Measurements from ENCODE around the gene MAML2. TPM values are rescaled to one million over a fixed set of nuclear protein-coding genes. Genes with fewer than 3 reads are reported as not detected.

Gene MAML2
- total and polyA plus RNA-seq, 9 of the 15 experiments (the other 6 are each of a cell fraction or from before 2014, with no cell fraction given): 0.79 to 6.8 (median 4.8) TPM

- TF ChIP-seq DPF2 (IDR thresholded peaks at IDR 0.05): peak; percentile 80
- TF ChIP-seq MEF2D (tag; conservative IDR thresholded peaks at IDR 0.05; ENCODE audit: low read depth): no peak
- TF ChIP-seq ZNF75A (CRISPR knock-in tag; IDR thresholded peaks at IDR 0.05): peak; percentile 88
- TF ChIP-seq POLR2AphosphoS5 (IDR thresholded peaks at IDR 0.05; ENCODE audit: control insufficient read depth, insufficient read depth, low read depth, low read length): peak; percentile 49; the same call in 1 of the 2 replicates
- TF ChIP-seq, protein P1, sequence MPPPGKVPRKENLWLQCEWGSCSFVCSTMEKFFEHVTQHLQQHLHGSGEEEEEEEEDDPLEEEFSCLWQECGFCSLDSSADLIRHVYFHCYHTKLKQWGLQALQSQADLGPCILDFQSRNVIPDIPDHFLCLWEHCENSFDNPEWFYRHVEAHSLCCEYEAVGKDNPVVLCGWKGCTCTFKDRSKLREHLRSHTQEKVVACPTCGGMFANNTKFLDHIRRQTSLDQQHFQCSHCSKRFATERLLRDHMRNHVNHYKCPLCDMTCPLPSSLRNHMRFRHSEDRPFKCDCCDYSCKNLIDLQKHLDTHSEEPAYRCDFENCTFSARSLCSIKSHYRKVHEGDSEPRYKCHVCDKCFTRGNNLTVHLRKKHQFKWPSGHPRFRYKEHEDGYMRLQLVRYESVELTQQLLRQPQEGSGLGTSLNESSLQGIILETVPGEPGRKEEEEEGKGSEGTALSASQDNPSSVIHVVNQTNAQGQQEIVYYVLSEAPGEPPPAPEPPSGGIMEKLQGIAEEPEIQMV (tag; conservative IDR thresholded peaks at IDR 0.05; ENCODE audit: low read depth): 0 out of 2 replicates have a peak, but pooled peaks have one; percentile 26
- TF ChIP-seq, protein P2, sequence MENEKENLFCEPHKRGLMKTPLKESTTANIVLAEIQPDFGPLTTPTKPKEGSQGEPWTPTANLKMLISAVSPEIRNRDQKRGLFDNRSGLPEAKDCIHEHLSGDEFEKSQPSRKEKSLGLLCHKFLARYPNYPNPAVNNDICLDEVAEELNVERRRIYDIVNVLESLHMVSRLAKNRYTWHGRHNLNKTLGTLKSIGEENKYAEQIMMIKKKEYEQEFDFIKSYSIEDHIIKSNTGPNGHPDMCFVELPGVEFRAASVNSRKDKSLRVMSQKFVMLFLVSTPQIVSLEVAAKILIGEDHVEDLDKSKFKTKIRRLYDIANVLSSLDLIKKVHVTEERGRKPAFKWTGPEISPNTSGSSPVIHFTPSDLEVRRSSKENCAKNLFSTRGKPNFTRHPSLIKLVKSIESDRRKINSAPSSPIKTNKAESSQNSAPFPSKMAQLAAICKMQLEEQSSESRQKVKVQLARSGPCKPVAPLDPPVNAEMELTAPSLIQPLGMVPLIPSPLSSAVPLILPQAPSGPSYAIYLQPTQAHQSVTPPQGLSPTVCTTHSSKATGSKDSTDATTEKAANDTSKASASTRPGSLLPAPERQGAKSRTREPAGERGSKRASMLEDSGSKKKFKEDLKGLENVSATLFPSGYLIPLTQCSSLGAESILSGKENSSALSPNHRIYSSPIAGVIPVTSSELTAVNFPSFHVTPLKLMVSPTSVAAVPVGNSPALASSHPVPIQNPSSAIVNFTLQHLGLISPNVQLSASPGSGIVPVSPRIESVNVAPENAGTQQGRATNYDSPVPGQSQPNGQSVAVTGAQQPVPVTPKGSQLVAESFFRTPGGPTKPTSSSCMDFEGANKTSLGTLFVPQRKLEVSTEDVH (IDR thresholded peaks at IDR 0.05; ENCODE audit: low read depth, partially characterized antibody): no peak
- TF ChIP-seq, protein P3, sequence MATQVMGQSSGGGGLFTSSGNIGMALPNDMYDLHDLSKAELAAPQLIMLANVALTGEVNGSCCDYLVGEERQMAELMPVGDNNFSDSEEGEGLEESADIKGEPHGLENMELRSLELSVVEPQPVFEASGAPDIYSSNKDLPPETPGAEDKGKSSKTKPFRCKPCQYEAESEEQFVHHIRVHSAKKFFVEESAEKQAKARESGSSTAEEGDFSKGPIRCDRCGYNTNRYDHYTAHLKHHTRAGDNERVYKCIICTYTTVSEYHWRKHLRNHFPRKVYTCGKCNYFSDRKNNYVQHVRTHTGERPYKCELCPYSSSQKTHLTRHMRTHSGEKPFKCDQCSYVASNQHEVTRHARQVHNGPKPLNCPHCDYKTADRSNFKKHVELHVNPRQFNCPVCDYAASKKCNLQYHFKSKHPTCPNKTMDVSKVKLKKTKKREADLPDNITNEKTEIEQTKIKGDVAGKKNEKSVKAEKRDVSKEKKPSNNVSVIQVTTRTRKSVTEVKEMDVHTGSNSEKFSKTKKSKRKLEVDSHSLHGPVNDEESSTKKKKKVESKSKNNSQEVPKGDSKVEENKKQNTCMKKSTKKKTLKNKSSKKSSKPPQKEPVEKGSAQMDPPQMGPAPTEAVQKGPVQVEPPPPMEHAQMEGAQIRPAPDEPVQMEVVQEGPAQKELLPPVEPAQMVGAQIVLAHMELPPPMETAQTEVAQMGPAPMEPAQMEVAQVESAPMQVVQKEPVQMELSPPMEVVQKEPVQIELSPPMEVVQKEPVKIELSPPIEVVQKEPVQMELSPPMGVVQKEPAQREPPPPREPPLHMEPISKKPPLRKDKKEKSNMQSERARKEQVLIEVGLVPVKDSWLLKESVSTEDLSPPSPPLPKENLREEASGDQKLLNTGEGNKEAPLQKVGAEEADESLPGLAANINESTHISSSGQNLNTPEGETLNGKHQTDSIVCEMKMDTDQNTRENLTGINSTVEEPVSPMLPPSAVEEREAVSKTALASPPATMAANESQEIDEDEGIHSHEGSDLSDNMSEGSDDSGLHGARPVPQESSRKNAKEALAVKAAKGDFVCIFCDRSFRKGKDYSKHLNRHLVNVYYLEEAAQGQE (IDR thresholded peaks at IDR 0.05; ENCODE audit: borderline replicate concordance): no peak
- TF ChIP-seq, protein P3 (CRISPR knock-in tag; IDR thresholded peaks at IDR 0.05; ENCODE audit: low read depth): no peak
- no peak for TF ChIP-seq ETS2 (tag; IDR thresholded peaks at IDR 0.05; ENCODE audit: borderline replicate concordance, poor library complexity, severe bottlenecking)
- TF ChIP-seq RAD51 (IDR thresholded peaks at IDR 0.05; ENCODE audit: borderline replicate concordance, low read depth): no peak
These were observed 24.1 kb downstream of the MAML2 start (continued) for GRCh38 chr11:96318850-96319249.

All from K562 (cell line).